Stimulated activated CD4-positive, alpha-beta T cell treated with anti-CD3 and anti-CD28 coated beads, Interleukin-4, amount 100 ng/mL, for 24 hours (primary cell): Measurements from ENCODE around the gene PRAMEF1.
"Not testable (repeated sequence)": the region's sequence is repeated elsewhere in the genome, so short reads cannot be mapped to it uniquely, and the experiment has no call there.

Experiments
- DNase-seq: peaks from one replicate; pipeline ENCODE4 v3.0.0-alpha.2; 2020

The PRAMEF1 gene, protein sequence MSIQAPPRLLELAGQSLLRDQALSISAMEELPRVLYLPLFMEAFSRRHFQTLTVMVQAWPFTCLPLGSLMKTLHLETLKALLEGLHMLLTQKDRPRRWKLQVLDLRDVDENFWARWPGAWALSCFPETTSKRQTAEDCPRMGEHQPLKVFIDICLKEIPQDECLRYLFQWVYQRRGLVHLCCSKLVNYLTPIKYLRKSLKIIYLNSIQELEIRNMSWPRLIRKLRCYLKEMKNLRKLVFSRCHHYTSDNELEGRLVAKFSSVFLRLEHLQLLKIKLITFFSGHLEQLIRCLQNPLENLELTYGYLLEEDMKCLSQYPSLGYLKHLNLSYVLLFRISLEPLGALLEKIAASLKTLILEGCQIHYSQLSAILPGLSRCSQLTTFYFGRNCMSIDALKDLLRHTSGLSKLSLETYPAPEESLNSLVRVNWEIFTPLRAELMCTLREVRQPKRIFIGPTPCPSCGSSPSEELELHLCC

DNA sequence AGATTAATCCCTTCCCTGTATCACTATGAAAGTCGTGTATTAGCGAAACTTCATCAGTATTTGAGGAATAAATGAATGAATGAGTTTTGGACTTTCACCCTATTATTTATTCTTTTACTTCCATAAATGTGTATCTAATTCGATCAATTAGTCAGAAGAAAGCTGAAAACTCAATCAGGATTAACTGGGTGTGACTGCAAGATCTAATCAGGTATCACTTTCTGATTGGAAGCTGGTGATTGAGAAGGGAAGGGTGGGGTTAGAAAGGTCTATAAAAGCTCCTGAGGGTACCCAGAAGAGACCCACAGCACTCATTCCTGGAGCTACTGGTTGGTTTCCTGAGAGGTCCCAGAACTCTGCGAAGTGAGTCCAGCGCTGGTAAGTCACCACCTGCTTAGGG, at the start of gene PRAMEF1:
PRAMEF1 (plus strand) TSS at position 301 of the 400 bp plus-strand sequence. CDS start 1,831 bp downstream, outside the sequence.
- not testable (repeated sequence) for DNase-seq

DNA sequence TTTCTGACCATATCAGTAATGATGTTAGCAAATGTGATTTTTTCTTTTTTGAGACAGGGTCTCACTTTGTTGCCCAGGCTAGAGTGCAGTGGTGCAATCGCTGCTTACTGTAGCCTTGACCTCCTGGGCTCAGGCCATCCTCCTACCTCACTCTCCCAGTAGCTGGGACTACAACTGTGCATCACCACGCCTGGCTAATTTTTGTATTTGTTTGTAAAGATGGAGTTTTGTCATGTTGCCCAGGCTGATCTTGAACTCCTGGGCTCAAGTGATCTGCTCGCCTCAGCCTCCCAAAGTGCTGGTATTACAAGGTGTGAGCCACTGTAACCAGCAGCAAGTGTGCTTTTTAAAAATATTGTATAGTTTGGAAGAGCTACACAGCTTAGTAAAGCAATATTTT, 49.3 kb upstream of the PRAMEF1 start:
- no peak for DNase-seq

DNA sequence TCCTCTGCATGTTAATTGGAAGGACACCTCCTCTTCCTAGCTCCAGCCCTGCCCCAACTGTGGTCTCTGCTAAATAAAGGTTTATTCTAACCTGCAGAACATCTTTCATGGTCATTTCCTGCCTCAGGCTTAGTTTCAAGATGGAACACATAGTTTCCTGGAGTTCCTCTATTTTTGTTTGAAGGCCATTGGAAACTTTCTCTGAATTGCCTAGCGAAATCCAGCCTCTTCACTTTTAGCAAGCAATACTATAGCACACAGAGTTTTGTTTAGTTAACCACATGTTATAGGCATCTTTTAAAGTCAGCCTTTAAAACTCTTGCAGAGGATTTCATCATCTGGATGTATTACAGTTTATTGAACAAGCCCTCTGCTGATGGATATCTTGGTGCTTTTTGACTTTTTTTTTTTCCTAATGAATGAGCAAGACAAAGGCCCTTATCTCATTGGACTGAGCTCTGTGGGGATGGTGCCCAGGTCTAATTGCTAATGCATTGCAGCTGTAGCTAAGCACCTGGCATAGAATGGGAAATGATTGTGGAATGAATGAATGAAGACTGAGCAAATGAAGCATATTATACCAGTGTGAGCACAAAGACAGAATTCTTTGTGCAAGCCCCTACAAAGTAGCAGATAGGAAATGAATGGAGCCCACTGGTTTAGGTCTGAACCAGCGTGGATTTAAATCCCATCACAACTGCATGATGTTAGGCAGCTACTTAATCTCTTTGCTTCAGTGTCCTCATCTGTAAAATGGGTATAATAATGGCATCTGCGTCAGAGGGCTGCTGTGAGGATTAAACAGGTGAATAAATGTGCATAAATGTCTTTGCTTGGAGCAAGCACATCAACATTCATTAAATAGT, 45.8 kb upstream of the PRAMEF1 start:
- DNase-seq, result no peak

DNA sequence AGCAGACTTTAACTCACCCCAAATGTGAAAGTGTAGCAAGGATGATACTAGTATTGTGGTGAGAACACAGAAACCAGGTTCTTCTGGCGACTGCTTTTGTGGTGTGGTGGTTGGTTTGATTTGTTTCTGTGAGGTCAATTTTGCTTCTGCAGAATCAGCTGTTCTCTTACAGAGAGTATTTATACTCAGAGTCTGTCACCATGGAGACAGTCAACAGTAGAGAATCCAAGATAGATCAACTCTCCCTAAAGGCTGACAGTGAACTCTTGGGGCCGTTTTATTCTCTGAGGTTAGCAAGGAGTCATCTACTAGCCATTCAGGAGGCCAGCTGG, 45.2 kb upstream of the PRAMEF1 start, which contains the start of gene CFAP107:
CFAP107 (plus strand) TSS at position 209 of the 332 bp plus-strand sequence. CDS start 231 bp downstream, outside the sequence.
- no peak for DNase-seq

DNA sequence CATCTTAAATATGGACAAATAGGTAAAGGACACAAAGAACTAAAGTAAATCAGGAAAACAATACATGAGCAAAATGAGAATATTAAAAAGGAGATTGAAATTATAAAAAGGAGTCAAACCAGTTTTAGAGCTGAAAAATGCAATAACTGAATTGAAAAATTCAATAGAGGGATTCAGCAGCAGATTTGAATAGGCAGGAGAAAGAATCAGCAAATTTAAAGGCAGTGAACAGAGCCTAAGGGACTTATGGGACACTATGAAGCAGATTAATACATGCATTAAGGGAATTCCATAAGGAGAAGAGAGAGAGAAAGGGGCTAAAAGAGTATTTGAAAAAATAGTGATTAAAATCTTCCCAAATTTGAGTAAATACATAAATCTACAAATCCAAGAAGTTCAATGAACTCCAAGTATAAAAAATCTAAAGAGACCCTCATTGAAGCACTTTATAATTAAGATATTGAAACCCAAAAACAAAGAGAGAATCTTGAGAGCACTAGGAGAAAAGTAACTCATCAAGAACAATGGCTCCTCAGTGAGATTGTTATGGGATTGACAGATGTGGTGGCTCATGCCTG, 42.3 kb upstream of the PRAMEF1 start:
- no peak for DNase-seq

DNA sequence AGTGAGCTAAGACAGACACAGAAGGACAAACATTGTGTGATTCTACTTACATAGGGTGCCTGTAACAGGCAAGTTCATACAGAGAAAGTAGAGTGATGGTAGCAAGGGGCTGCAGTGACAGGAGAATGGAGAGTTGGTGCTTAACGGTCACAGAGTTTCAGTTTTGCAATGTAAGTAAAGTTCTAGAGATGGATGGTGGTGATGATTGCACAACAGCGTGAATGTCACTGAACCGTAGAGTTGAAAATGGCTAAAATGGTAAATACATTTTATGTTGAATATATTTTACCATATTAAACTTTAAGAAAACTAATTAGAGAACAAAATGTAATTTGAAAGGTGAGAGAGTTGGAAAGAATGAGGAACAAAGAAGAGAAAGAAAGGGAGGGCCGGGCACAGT, 36.5 kb upstream of the PRAMEF1 start:
- DNase-seq, result no peak

DNA sequence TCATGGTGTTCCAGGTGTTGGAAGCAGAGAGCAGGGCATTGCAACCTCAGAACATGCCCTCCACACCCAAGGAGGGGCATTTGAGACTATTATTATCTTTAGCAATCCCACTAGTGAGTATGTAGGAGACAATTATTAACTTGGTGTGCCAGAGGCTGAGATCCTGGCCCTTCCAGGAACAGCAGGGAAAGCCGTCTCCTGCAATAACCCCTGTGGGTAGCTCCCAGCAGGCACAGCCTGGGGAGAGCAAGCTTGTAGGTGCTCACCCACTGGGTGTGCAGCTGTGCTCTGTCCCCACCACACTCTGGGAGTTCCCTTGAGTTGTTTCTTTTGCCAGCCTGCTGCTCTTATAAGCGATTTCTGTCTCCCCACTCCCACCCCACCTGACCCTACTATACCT, 34.9 kb upstream of the PRAMEF1 start:
- DNase-seq, result no peak

DNA sequence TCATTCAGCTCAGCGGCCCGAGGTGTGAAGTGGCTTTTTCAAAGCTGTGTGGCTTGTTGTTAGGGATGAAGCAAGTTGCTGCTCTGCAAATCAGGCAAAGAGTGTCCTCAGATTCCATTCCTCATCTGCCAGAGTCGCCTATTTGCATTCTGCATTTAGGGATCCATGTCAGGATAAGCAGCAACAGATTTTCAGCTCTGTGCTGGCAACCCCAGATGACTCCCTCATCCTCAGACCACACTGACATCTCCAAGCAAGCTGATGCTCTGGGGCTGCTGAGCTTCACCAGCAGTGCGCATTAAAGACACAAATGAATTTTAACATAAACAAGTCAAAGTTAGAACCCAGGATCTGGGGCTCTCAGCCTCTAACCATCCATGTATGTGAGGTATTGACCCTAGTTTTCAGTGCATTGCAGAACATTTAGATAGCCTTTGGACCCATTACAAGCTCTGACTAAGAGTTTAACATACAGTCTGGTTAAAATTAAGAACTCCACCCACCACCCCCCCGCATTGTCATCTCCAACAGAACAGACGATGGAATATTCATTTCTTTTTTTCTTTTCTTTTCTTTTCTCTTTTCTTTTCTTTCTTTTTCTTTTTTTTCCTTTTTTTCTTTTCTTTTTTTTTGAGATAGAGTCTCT, 34.3 kb upstream of the PRAMEF1 start:
- DNase-seq, result no peak

DNA sequence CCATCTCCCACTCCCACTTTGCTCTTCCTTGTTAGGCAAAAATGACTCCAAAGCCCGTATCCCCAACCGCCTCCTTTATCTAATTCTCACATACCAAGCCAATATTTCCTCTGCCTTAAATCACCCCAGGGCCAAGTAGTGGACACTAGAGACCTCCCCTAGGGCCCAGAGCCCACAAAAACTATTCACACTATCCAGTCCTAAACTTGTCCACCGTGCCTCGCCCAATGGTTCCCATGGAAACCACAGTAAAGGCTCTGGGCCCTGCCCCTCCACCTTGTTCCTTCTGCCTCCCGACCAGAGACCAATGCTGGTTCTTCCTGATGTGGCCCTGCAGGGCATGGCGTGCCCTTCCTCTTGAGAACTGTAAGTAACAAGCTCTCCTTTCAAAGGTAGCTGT, 33.4 kb upstream of the PRAMEF1 start:
- no peak for DNase-seq

DNA sequence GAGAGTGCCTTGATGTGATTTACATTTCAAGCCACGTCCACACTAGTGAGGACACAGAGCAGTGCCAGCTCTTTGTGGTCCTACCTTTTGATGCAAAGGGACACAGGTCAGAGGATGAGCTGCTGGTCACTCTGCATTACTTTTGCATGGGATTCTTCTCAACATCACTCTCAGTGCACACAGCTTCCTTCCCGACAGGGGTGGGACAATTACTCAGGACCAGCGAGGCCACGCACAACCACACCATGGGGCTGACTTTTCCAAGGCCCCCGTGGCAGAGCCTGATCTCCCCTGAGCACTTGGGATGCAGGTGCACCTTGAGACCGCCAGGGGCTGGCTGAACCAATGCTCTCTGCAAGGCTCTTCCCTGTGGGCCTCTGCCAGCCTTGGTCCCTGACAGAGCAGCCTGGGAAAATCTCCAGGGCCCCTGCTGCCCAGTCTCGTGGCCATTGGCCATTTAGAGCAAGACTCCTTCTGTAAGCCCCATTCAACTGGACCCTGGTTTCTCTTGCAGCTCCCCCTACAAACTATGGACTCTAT, 30.9 kb upstream of the PRAMEF1 start:
- DNase-seq, result no peak

DNA sequence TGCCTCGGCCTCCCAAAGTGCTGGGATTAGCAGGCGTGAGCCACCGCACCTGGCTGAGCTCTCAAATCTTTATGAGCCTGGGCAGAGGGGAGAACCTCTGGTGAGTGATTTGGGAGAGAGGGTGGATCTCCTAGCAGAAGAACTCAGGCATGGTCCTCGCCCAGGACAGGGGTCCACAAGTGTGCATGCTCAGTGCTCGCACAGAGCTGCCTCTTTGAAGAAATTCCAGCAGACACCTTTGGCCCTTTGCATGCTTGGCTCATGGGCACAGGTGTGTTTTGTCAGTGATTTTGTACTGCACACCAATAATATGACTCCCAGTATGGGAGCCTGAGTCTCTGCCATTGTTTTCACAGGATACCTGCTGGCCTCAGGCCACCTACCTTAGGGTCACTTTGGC, 29.4 kb upstream of the PRAMEF1 start:
- no peak for DNase-seq

DNA sequence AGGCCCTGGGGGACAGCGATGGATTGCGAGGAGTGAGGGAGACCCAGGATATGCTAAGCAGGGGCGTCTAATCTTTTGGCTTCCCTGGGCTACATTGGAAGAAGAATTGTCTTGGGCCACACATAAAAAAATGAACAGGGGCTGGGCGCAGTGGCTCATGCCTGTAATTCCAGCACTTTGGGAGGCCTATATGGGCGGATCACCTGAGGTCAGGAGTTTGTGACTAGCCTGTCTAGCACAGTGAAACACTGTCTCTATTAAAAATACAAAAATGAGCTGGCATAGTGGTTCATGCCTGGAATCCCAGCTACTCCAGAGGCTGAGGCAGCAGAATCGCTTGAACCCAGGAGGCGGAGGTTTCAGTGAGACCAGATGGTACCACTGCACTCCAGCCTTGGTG, 28.4 kb upstream of the PRAMEF1 start:
- no peak for DNase-seq

DNA sequence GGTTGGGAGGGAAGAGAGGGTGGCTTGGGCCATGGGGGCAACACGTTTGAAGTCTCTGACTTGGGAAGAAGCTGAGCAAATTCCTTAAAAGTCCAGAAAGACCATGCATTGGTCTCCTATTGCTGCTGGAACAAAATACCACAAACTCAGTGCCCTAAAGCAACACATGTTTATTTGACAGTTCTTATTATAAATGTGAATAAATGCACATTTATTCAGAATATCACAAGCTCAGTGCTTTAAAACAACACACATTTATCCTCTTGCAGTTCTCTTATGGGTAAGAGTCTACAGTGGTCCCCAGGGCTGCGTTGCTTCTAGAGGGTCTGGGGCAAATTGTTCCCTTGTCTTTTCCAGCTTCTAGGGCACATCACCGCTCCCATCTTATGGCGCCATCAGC, 27.7 kb upstream of the PRAMEF1 start:
- DNase-seq, result no peak

DNA sequence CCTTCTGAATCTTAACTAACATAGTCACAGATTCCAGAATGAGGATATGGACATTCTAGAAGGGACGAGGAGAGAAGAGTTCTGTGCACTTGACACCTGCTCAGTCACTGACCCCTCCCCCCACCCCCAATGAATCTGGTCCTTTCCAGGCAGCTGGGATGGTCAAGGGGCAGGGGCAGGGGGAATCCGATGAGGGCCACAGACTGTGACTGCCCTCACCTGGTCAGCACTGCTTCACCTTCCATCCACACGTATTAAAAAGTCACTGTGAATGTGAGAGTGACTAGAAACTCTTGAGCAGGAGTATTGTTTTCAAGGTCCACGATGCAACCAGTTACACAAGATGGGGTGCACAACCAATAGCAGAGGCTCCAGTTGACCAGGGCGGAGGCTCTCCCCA, 27.2 kb upstream of the PRAMEF1 start:
- no peak for DNase-seq

DNA sequence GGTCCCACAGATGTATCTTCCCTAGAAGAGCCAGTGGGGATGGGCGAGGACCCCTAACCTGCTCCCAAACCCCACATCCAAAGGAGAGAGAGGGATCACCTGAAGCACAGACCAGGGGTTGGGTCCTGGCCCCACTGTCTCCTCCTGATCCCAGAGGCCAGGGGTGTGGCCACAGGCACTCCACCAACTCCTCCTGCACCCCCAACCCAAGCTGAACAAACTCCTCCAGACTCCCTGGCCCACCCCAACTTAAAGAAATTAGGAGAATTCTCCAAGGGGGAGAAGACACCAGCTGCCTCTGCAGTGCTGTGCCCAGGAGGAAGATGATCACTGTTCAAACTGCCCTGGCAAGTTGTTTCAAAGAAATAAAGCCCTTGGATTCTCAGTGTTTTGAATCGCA, 22.2 kb upstream of the PRAMEF1 start:
- no peak for DNase-seq

DNA sequence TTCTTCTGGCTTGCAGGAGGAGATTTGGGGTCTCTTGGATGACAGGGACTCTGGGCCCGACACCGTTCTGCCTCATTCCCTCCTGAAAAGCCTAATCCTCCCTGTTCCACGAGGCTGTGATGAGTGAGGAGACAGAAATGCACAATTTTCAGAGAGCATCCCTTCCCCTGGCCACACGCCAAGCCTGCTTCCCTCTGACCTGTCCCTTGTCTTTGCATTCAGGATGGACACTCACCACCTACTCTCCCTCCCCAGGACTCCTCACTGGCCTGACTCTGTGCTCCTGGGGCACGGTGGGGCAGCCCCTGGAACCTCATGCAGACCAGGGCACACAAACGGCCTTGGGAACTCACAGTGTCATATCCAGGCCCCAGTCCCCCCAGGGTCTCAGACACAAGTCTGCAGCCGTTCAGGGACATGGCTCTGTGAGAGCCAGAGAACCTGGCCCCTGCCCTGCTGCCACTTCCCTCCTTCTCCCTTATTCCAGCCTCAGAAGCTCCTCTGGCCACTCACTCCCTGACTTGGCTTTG, 21.2 kb upstream of the PRAMEF1 start:
- no peak for DNase-seq

DNA sequence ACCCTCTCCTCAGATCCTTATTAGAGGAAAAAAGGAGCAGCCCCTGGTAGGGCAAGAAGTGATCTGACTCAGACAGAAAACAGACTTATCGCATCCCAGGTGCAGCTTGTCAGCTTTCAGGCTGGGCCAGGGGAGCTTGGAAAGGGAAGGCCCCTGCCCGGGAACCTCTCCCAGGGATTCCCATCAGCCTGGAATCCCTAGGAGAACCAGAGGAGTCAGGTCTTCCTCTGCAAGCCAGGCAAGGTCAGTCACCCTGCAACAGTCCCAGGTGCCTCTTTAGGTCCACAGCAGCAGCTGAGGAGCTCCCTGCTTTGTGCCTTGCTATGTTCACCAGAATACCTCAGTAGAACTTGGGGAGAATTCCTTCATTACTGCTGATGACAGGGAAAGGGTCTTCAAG, 20.6 kb upstream of the PRAMEF1 start:
- no peak for DNase-seq

DNA sequence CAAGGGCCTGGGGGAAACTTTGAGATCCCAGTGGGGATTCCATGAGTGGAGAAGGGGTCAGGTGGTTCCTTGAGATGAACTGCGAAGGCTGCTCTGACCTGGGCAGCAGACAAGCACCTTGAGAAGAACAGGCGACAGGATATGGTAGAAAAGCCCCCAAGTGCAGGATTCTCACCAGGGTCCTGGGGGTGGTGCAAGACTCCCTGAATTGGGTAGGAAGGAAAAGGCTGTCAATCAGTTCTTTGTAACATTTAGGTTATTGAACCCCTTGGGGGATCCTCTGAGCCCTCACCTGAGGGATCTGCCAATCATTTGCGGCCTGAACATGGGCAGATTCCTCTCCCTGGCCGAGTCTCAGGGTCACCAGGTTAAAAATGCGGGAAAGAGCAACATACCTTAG, 20.0 kb upstream of the PRAMEF1 start:
- no peak for DNase-seq

DNA sequence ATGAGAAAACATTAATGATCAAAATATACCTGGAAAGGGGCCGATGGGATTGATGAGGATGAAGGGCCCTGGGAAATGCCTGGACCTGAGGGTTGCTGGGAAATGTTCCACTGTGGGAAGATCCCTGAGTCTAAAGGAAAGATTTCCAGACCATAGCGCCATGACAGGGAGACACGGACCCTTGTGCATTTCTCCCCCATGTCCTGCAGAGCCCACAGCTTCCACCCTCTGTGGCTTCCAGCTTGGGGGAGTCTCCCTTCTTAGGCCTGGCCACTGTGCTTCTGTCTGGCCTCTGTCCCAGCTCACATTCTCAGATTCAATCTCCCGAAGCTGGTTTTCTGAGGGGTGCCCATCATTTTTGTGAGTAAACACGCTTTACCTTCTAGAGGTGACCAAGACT, 18.7 kb upstream of the PRAMEF1 start:
- no peak for DNase-seq

DNA sequence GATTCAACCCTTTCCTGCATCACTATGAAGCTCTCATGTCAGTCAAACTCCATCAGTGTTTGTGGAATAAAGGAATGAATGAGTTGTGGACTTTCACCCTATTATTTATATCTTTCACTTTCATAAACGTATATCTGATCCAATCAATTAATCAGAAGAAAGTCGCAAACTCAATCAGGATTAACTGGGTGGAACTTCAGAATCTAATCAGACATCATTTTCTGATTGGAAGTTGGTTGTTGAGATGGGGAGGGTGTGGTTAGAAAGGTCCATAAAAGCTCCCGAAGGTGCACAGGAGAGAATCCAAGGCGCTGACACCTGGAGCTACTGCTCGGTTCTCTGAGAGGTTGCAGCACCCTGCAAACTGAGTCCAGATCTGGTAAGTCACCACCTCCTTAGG, 17.8 kb upstream of the PRAMEF1 start, which contains the start of gene PRAMEF12:
PRAMEF12 (plus strand) TSS at position 301 of the 400 bp plus-strand sequence. CDS start 1,130 bp downstream, outside the sequence.
- no peak for DNase-seq

DNA sequence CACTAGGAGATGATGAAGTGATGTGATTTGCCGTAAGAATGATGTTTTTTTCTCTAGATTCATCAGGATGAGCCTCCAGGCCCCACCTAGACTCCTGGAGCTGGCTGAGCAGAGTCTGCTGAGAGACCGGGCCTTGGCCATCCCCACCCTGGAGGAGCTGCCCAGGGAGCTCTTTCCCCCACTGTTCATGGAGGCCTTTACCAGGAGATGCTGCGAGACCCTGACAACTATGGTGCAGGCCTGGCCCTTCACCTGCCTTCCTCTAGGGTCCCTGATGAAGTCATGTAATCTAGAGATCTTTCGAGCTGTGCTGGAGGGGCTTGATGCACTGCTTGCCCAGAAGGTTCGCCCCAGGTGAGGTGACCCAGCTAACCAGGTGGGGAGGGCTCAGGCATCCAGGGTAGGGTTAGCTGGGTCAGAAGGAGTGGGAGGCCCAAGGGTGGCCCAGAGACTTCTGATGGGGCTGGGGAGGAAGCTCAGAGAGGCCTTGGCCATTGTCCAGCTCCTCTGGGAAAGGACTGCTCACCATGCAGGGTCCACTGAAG, 16.3 kb upstream of the PRAMEF1 start:
- DNase-seq, result no peak

DNA sequence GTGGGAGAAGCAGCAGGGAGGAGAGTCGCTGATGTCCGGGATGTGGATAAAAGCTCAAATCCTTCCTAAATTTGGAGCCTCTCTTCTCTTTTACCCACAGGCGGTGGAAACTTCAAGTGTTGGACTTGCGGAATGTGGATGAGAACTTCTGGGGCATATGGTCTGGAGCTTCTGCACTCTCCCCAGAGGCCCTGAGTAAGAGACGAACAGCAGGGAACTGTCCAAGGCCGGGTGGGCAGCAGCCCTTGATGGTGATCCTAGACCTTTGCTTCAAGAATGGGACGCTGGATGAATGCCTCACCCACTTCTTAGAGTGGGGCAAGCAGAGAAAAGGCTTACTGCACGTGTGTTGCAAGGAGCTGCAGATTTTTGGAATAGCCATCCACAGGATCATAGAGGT, 15.8 kb upstream of the PRAMEF1 start:
- DNase-seq, result no peak
